Skin epidermis (tissue), 12 donors: ENCODE measurements around the gene C19orf25.
"Not testable (repeated sequence)": the region's sequence is repeated elsewhere in the genome, so short reads cannot be mapped to it uniquely, and the experiment has no call there.

Source experiments
- H3K27ac ChIP-seq, 21 experiments: fragments of 200-600 bp; sonication (generic) in 11 of 21; one replicate each; pipeline ENCODE4 v1.5.0; 2020; ENCODE audit warnings: mild to moderate bottlenecking in 3 of 21, inconsistent platforms in 2 of 21, moderate library complexity in 2 of 21
- H3K4me3 ChIP-seq, 7 experiments: fragments of 200-600 bp; sonication (generic) in 2 of 7; one replicate each; pipeline ENCODE4 v1.5.0; 2020; ENCODE audit warnings: inconsistent platforms in 2 of 7, mild to moderate bottlenecking in 2 of 7, moderate library complexity in 1 of 7

C19orf25 gene

DNA sequence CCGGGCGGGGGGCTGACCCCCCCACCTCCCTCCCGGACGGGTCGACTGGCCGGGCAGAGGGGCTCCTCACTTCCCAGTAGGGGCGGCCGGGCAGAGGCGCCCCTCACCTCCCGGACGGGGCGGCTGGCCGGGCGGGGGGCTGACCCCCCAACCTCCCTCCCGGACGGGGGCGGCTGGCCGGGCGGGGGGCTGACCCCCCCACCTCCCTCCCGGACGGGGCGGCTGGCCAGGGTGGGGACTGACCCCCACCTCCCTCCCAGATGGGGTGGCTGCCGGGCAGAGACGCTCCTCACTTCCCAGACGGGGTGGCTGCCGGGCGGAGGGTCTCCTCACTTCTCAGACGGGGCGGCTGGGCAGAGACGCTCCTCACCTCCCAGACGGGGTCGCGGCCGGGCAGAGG lies 20.2 kb upstream of the C19orf25 start:
- not testable (repeated sequence) for H3K4me3 ChIP-seq, H3K27ac ChIP-seq

- Histone ChIP-seq H3K4me3 (no peak overlapping the region), H3K27ac (no peak overlapping the region)
Observed at GRCh38 chr19:1497578-1498235, 18.7 kb upstream of the C19orf25 start.

DNA sequence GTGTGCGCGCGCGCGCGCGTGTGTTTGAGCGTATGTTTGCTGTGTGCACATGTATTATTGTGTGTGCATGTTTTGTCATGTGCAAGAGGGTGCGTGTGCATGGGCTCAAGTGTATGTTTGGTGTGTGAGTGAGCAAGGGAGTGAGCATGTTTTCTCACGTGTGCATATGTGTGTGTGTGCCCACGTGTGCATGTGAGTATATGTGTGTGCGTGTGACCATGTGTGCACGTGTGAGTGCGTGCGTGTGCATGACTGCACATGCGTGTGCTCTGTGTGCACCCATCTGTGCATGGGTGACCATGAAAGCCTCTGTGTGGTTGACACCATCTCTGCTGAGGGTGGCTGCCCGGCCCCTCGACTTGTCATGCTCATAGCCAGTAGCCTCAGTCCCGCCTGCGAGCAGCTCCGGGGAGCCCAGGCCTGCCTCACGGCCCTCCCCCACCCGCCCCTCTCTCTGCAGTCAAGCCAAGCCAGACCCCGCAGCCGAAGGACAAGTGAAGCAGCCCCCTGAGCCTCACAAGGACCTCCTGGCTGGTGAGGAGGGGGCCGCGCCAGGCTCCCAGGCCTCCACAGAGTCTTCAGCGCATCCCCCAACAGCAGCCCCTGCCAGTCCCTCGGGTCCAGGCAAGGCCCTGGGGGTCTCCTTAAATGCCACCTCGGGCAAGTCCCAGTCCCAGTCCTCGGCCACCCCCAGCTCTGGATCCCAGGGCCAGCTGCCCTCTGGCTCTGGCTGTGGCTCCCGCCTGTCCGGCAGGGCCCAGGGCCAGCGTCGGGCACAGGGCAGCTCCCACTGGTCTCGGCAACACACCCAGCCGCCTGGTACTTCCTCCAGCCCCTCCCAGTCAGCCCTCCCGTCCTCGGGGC lies 17.9 kb upstream of the C19orf25 start:
- Histone ChIP-seq H3K27ac (no peak overlapping the region), H3K4me3 (no peak overlapping the region)

DNA sequence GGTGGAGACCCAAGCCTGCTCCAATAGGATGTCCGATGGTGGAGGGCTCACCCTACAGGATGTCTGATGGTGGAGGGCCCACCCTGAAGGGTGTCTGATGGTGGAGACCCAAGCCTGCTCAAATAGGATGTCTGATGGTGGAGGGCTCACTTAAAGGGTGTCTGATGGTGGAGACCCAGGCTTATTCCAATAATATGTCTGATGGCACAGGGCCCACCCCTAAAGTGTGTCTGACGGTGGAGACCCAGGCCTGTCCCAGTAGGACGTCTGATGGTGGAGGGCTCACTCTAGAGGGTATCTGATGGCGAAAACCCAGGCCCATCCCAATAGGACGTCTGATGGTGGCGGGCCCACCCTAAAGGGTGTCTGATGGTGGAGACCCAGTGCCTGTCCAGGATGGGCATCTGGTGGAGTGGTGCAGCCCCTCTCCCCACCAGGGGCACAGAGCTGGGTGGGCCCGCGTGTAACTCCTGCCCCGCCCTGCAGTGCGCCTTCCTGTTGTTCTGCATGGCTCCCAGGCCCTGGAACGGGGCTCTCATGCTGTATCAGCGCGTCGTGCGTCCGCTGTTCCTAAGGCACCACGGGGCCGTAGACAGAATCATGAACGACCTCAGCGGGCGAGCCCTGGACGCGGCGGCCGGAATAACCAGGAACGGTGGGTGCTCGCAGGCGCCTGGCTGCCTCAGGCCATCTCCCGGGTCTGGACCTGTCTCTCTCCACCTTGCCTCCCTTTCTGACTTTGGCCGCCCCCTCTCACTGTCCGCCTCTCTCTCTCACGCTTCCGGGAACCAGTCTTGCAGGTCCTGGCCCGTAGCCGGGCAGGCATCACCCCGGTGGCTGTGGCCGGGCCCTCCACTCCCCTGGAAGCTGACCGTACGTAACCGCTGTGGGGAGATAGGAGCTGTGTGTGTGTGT lies 17.0 kb upstream of the C19orf25 start:
- no peak overlapping the region for H3K4me3 ChIP-seq
- no peak overlapping the region for H3K27ac ChIP-seq

- no peak overlapping the region for H3K4me3 ChIP-seq
- no peak overlapping the region for H3K27ac ChIP-seq
Observed at GRCh38 chr19:1495051-1495798, 16.2 kb upstream of the C19orf25 start.

DNA sequence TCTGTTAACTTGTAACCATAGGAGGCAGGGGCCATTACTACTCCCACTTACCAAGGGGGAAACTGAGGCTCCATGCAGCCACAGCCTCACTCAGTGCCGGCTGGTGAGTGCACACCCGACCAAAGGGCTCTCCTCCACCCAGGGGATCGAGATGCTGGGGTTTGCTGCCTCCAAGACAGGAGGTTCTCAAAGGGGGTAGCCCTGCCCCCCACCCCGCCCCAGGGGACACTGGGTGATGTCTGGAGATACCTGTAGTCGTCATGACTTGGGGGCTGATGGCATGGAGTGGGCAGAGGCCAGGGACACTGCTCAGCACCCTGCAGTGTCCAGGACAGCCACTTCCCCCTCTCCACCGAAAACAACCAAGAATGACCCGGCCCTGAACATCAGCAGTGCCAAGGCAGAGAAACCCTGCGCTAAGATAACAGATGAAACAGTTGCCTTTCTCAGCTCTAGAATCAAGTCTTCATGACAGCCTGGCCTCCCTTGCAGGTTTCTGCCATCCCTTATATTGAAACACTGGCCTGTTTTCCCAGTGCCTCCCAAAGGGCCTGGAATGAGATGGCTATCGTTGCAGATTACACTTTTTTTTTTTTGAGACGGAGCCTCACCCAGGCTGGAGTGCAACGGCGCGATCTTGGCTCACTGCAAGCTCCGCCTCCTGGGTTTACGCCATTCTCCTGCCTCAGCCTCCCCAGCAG lies 15.2 kb upstream of the C19orf25 start:
- H3K27ac ChIP-seq: no peak overlapping the region
- no peak overlapping the region for H3K4me3 ChIP-seq

GRCh38 chr19:1492474-1493006 lies 13.5 kb upstream of the C19orf25 start:
- H3K4me3 ChIP-seq: no peak overlapping the region
- no peak overlapping the region for H3K27ac ChIP-seq

- Histone ChIP-seq H3K27ac (no peak overlapping the region), H3K4me3 (peak overlapping the region in 4 of 7 experiments; percentile 40 to 61 (median 50))
Observed at GRCh38 chr19:1491849-1492170, 12.8 kb upstream of the C19orf25 start.

GRCh38 chr19:1491114-1491848 lies 12.3 kb upstream of the C19orf25 start, which contains the start of gene REEP6:
TSS of gene REEP6 (plus strand) at chr19:1491181. CDS start at chr19:1491270, 89 bp downstream.
- Histone ChIP-seq H3K27ac (peak within 1 kb of the TSS in 17 of 21 experiments; percentile 24 to 71 (median 52)), H3K4me3 (peak within 1 kb of the TSS; percentile 31 to 61 (median 45))

GRCh38 chr19:1490311-1491113 lies 11.5 kb upstream of the C19orf25 start, which contains the start of gene PCSK4:
TSS of gene PCSK4 (minus strand) at chr19:1490350. CDS start at chr19:1490346, 4 bp downstream.
- H3K27ac ChIP-seq: peak within 1 kb of the TSS in 17 of 21 experiments; percentile 24 to 71 (median 52)
- peak within 1 kb of the TSS; percentile 31 to 61 (median 45) for H3K4me3 ChIP-seq

DNA sequence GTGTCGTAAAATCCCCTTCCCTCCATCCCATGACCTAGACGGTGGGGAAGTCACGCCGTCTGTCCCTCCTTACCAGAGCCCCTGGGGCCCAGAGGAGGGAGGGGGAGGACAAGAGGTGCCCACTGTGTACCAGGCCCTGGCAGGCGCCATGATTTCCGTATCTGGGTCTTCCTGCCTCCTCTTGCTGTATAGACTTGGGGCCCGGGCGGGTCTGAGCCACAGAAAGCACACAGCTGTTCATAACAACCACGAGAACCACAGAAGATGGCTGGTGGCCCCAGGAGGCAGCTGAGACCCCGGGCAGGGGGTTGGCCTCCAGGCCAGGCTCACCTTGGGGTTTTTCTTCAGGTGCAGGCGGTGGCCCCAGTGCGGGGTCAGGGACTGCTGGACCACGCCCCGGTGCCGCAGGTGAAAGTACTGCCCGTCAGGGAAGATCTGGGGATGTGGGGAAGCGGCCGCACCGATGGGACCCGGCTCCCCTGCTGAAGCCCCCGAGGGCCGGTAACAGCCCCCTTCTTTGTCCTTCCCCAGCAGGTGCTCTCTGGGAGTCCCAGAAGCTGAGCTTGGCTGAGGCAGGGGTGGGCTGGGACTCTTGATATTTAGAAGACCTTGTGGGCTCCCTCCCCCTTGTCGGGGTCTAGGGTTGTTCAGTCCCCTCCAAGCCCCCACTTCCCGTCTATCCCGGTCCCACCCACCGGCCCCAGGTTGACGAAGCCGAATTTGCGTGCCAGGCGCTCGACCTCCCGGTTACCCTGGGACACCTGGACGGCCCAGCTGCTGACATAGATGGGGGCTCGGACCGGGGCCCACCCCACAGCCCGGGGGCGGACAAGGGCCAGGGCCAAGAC lies 10.7 kb upstream of the C19orf25 start:
- Histone ChIP-seq H3K27ac (peak overlapping the region in 17 of 21 experiments; percentile 24 to 71 (median 52)), H3K4me3 (peak overlapping the region; percentile 31 to 61 (median 45))

DNA sequence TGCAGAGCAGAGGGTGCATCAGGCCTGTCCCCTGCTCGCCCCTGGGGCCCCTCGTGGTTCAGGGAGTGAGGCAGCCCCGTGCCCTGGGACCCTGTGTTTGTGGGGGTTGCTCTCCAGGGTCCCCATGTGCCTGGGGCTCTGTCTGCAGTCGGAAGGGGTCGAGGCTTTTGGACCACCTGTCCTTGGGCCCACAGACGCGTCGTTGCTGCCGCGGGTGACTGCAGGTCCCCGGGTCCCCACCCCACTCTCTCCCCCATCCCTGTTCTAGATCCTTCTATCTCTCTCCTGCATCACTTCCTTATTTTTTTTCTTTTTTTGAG lies 9.2 kb upstream of the C19orf25 start:
- Histone ChIP-seq H3K4me3 (no peak overlapping the region), H3K27ac (no peak overlapping the region)

GRCh38 chr19:1487576-1488281 lies 8.7 kb upstream of the C19orf25 start:
- Histone ChIP-seq H3K4me3 (no peak overlapping the region), H3K27ac (no peak overlapping the region)

DNA sequence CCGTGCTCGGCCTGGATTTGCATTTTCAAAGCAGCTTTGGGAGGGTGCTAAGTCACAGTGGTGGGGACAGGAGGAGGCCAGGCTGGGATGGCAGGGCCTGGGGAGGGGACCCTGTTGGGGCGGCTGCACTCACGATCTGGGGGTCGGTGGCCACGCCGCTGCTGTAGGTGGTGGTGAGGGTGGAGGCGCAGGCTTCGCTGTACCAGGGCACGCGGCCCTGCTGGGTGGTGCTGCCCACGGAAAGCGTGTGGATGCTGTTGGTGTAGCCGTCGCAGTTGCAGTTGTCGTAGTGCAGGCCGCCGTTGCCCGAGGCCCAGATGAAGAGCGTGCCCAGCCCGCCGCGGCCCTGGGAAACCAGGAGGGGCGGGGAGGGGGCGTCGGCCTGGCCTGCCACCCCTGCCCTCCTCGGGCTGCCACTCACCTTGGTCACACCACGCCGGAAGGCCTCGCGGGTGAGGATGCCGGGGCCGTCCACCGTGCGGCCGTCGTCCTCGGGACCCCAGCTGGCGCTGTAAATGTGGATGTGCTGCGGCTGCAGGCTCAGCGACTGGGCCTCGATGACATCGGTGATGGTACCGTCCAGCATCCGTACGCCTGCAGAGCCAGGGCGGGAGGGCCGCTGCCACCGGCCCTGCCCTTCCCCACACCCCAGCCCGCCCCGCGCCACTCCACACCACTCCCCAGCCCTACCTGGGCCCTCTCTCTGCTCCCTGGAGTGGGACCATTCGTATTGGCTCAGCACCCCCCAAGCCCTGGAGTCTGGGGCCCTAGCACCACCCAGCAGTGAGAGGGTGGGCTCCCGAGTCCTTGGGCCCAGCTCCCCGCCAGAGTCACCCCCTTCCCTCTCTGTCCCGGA lies 7.9 kb upstream of the C19orf25 start:
- Histone ChIP-seq H3K27ac (no peak overlapping the region), H3K4me3 (no peak overlapping the region)

- no peak overlapping the region for H3K4me3 ChIP-seq
- H3K27ac ChIP-seq: no peak overlapping the region
Observed at GRCh38 chr19:1483979-1484428, 5.0 kb upstream of the C19orf25 start.
